IMR-90 (cell line): ENCODE data around the gene ZFTA. TPM values are rescaled to one million over a fixed set of nuclear protein-coding genes. Genes with fewer than 3 reads are reported as not detected.

ENCODE experiments used
- ATAC-seq: fragments of 200-7000 bp; cut with Tn5 transposase; 2 replicates; pipeline ENCODE4 v1.9.1; 2020; ENCODE audit warnings: low read depth, mild to moderate bottlenecking, moderate library complexity
- BruUV-seq: library from RNA; stranded (reverse); fragments of 400-500 nt; replicated peaks from 2 replicates; lab custom pipeline; 2021; lab: Mats Ljungman, UMichigan
- CTCF ChIA-PET: fragments of 300-600 bp; formaldehyde crosslinking; extraction: SDS; loops from one replicate; lab custom pipeline; 2021; ENCODE audit warnings: antibody characterized with exemption; lab: Yijun Ruan, JAX
- POLR2A ChIA-PET: fragments of 300-600 bp; sonication (Branson Sonifier 250); formaldehyde crosslinking; loops from one replicate; lab custom pipeline; 2022; ENCODE audit warnings: antibody characterized with exemption; ENCODE audit not compliant: unreplicated experiment; lab: Charles Lee
- DNase-seq: peaks from one replicate; pipeline ENCODE4 v3.0.0; 2013
- H2AFZ ChIP-seq: replicated peaks from 2 replicates; pipeline ENCODE3; 2013; ENCODE audit warnings: low read length, mild to moderate bottlenecking; ENCODE audit not compliant: poor library complexity
- H2AK5ac ChIP-seq: 2 replicates; pipeline ENCODE4 v1.6.1; 2013; ENCODE audit warnings: low read depth, low read length, inconsistent platforms
- H2AK9ac ChIP-seq: replicated peaks from 2 replicates; pipeline ENCODE3; 2013; ENCODE audit warnings: mild to moderate bottlenecking, low read depth, low read length, moderate library complexity; ENCODE audit not compliant: poor library complexity
- H2BK120ac ChIP-seq: 2 replicates; pipeline ENCODE4 v1.6.1; 2013; ENCODE audit warnings: low read depth, low read length, inconsistent platforms
- H2BK15ac ChIP-seq: 3 replicates; pipeline ENCODE4 v1.6.1; 2013; ENCODE audit warnings: low read depth, low read length, inconsistent platforms
- H2BK20ac ChIP-seq: 2 replicates; pipeline ENCODE4 v1.6.1; 2013; ENCODE audit warnings: low read depth, mild to moderate bottlenecking, inconsistent platforms, low read length, moderate library complexity
- H2BK5ac ChIP-seq: 2 replicates; pipeline ENCODE4 v1.6.1; 2013; ENCODE audit warnings: mild to moderate bottlenecking, low read depth, low read length, inconsistent platforms; ENCODE audit not compliant: poor library complexity, severe bottlenecking
- H3K14ac ChIP-seq: replicated peaks from 2 replicates; pipeline ENCODE4 v1.6.1; 2013; ENCODE audit warnings: low read depth, low read length, inconsistent platforms
- H3K18ac ChIP-seq: 2 replicates; pipeline ENCODE4 v1.6.1; 2013; ENCODE audit warnings: low read depth, low read length, control low read depth
- H3K23ac ChIP-seq: 2 replicates; pipeline ENCODE4 v1.6.1; 2013; ENCODE audit warnings: low read depth, low read length, inconsistent platforms
- H3K27ac ChIP-seq: 2 replicates; pipeline ENCODE4 v1.5.1; 2013; ENCODE audit warnings: mild to moderate bottlenecking, control low read depth, low read length; ENCODE audit not compliant: insufficient read depth
- H3K27me3 ChIP-seq: 2 replicates; pipeline ENCODE4 v1.6.1; 2013; ENCODE audit warnings: low read length; ENCODE audit not compliant: control insufficient read depth, insufficient read depth
- H3K36me3 ChIP-seq: 2 replicates; pipeline ENCODE4 v1.6.1; 2013; ENCODE audit warnings: low read length, mixed read lengths; ENCODE audit not compliant: control insufficient read depth, insufficient read depth
- H3K4ac ChIP-seq: 2 replicates; pipeline ENCODE4 v1.6.1; 2013; ENCODE audit warnings: low read depth, low read length, inconsistent platforms
- H3K4me1 ChIP-seq: 2 replicates; pipeline ENCODE4 v1.6.1; 2013; ENCODE audit warnings: low read length, mixed read lengths; ENCODE audit not compliant: control insufficient read depth, insufficient read depth
- H3K4me2 ChIP-seq: 2 replicates; pipeline ENCODE4 v1.6.1; 2013; ENCODE audit warnings: low read depth, mild to moderate bottlenecking, control low read depth, low read length, moderate library complexity
- H3K4me3 ChIP-seq: 2 replicates; pipeline ENCODE4 v1.5.1; 2013; ENCODE audit warnings: low read depth, mild to moderate bottlenecking, control low read depth, low read length, moderate library complexity; ENCODE audit not compliant: insufficient read depth
- H3K56ac ChIP-seq: 2 replicates; pipeline ENCODE4 v1.6.1; 2013; ENCODE audit warnings: low read length, inconsistent platforms; ENCODE audit not compliant: insufficient read depth; ENCODE audit errors: extremely low read depth
- H3K79me1 ChIP-seq, 2 experiments: 2 replicates each; pipeline ENCODE4 v1.6.1; 2013; ENCODE audit warnings: low read length in 2 of 2, inconsistent platforms in 1 of 2, low read depth in 1 of 2
- H3K9ac ChIP-seq: 2 replicates; pipeline ENCODE4 v1.6.1; 2013; ENCODE audit warnings: low read depth, low read length, control low read depth
- H3K9me1 ChIP-seq: 2 replicates; pipeline ENCODE4 v1.6.1; 2013; ENCODE audit warnings: low read length, inconsistent platforms; ENCODE audit not compliant: insufficient read depth
- H3K9me3 ChIP-seq: 2 replicates; pipeline ENCODE4 v1.6.1; 2013; ENCODE audit warnings: low read length; ENCODE audit not compliant: control insufficient read depth, insufficient read depth
- H4K20me1 ChIP-seq: 2 replicates; pipeline ENCODE4 v1.6.1; 2013; ENCODE audit warnings: low read length, inconsistent platforms; ENCODE audit not compliant: insufficient read depth
- H4K5ac ChIP-seq: 2 replicates; pipeline ENCODE4 v1.6.1; 2013; ENCODE audit warnings: mild to moderate bottlenecking, low read depth, low read length, control low read depth
- H4K8ac ChIP-seq, 2 experiments: 2 replicates each; pipeline ENCODE4 v1.6.1; 2013; ENCODE audit warnings: low read depth in 2 of 2, low read length in 2 of 2, control low read depth in 1 of 2, inconsistent platforms in 1 of 2
- H4K91ac ChIP-seq: 2 replicates; pipeline ENCODE4 v1.6.1; 2013; ENCODE audit warnings: low read depth, low read length, inconsistent platforms; ENCODE audit not compliant: insufficient read depth
- BHLHE40 ChIP-seq: fragments of 150-350 bp; IDR thresholded peaks from 2 replicates; pipeline ENCODE4 v1.6.1; 2016; ENCODE audit warnings: mild to moderate bottlenecking, low read depth, low read length
- CEBPB ChIP-seq: IDR thresholded peaks from 2 replicates; pipeline ENCODE4 v1.6.1; 2012; ENCODE audit warnings: low read depth, low read length, improper control_type of control experiment
- CHD1 ChIP-seq: IDR thresholded peaks from 2 replicates; pipeline ENCODE4 v1.6.1; 2012; ENCODE audit warnings: low read depth, low read length, improper control_type of control experiment
- ELK1 ChIP-seq: fragments of 150-350 bp; IDR thresholded peaks from 2 replicates; pipeline ENCODE4 v1.6.1; 2016; ENCODE audit warnings: low read depth, mild to moderate bottlenecking, low read length, moderate library complexity, borderline replicate concordance
- FOS ChIP-seq: fragments of 150-350 bp; IDR thresholded peaks from 2 replicates; pipeline ENCODE4 v1.6.1; 2016; ENCODE audit warnings: low read depth, low read length
- MAFK ChIP-seq: IDR thresholded peaks from 2 replicates; pipeline ENCODE4 v1.6.1; 2012; ENCODE audit warnings: low read depth, low read length, improper control_type of control experiment
- MXI1 ChIP-seq: IDR thresholded peaks from 2 replicates; pipeline ENCODE4 v1.6.1; 2012; ENCODE audit warnings: low read depth, mild to moderate bottlenecking, low read length, moderate library complexity, borderline replicate concordance
- NFE2L2 ChIP-seq: fragments of 150-350 bp; IDR thresholded peaks from 2 replicates; pipeline ENCODE4 v1.6.1; 2016; ENCODE audit warnings: low read depth, mild to moderate bottlenecking, low read length
- RAD21 ChIP-seq: IDR thresholded peaks from 2 replicates; pipeline ENCODE4 v1.6.1; 2012; ENCODE audit warnings: low read length, improper control_type of control experiment
- RCOR1 ChIP-seq: IDR thresholded peaks from 2 replicates; pipeline ENCODE4 v1.6.1; 2012; ENCODE audit warnings: mild to moderate bottlenecking, low read length, improper control_type of control experiment; ENCODE audit not compliant: insufficient replicate concordance
- RFX5 ChIP-seq: IDR thresholded peaks from 2 replicates; pipeline ENCODE4 v1.8.0; 2012; ENCODE audit warnings: low read depth, mild to moderate bottlenecking, low read length, moderate library complexity
- USF2 ChIP-seq: fragments of 150-350 bp; IDR thresholded peaks from 2 replicates; pipeline ENCODE4 v1.6.1; 2017; ENCODE audit warnings: mild to moderate bottlenecking, antibody characterized with exemption, low read length, low read depth
- WGBS, 2 experiments: methylation state at CpG; one replicate each; pipeline versions ENCODE4 v1.1.5 to v1.1.7; 2013; ENCODE audit warnings: missing lambda C conversion rate in 2 of 2; ENCODE audit not compliant: insufficient read length in 1 of 2; ENCODE audit errors: extremely low coverage in 2 of 2; 5-methylcytosine and 5-hydroxymethylcytosine counted together
- dilution Hi-C: fragments of 300-500 bp; cut with HindIII; formaldehyde crosslinking; loops from one replicate; pipeline ENCODE4 v1.14.3; 2018; ENCODE audit warnings: low sequenced_read_pairs; ENCODE audit not compliant: unreplicated experiment
- in situ Hi-C: fragments of 300-500 bp; cut with MboI; formaldehyde crosslinking; loops from 3 replicates; pipeline ENCODE4 v1.14.3; 2019; ENCODE audit warnings: low sequenced_read_pairs, inconsistent platforms, mixed read lengths
- intact Hi-C: fragments of 100-400 bp; cut with micrococcal nuclease; formaldehyde crosslinking; loops from 2 replicates; pipeline ENCODE4 v1.10.0; 2022
- polyA plus RNA-seq, 3 experiments: library from polyadenylated mRNA; depleted of rRNA; stranded (reverse); fragments of >200 nt; gene quantifications; 2 replicates each; pipeline ENCODE4 v1.2.3, GENCODE V29; 2012; ENCODE audit warnings: low replicate concordance in 1 of 3
- total RNA-seq: library from RNA; depleted of rRNA; stranded (reverse); fragments of >200 nt; gene quantifications from 2 replicates; pipeline ENCODE4 v1.2.3, GENCODE V29; 2012

The ZFTA gene
- total and polyA plus RNA-seq, 2 of the 4 experiments (the other 2 are of a cell fraction) = 5.4 to 8.1 TPM

- Histone ChIP-seq H3K4me1 (peaks cover 4% of the 10 kb centered on the region; the same call in 1 of the 2 replicates), H4K20me1 (peaks cover 10% of the 10 kb centered on the region), H3K27me3 (no peaks in the 10 kb centered on the region), H2AFZ (no peak overlapping the region), H2BK120ac (no peak overlapping the region), H3K79me1 (peaks cover 11 to 33% of the 10 kb centered on the region in 2 experiments), H2AK9ac (no peak overlapping the region), H3K4me2 (no peak overlapping the region), H3K27ac (no peak overlapping the region), H2AK5ac (no peak overlapping the region), H3K9me3 (no peaks in the 10 kb centered on the region), H4K5ac (no peak overlapping the region), H3K14ac (no peak overlapping the region), H3K4ac (no peak overlapping the region), H3K4me3 (no peak overlapping the region), H4K8ac (no peak overlapping the region), H4K91ac (no peak overlapping the region), H2BK15ac (no peak overlapping the region), H2BK5ac (no peak overlapping the region), H3K36me3 (peaks cover 43% of the 10 kb centered on the region), H3K9me1 (no peaks in the 10 kb centered on the region), H3K18ac (no peak overlapping the region), H3K9ac (no peak overlapping the region), H2BK20ac (no peak overlapping the region), H3K23ac (no peak overlapping the region), H3K56ac (no peak overlapping the region)
- intact Hi-C loops (no loop called here), in situ Hi-C loops (loop anchor here (10.0 kb wide), 1 partner anchor 184 kb away; no protein-coding TSS in a partner anchor), dilution Hi-C loops (no loop called here)
- ChIA-PET POLR2A (no interaction called here), CTCF (interaction anchor here (1.1 kb wide), 1 partner anchor 185 kb away, joined by 3 read pairs; no protein-coding TSS in a partner anchor)
- 83% methylated on average over 1 of the region's 5 CpGs; no CpG with 5 or more reads in 1 of the 2 experiments for WGBS, 2 experiments
- ATAC-seq (no peak), DNase-seq (no peak)
- TF ChIP-seq RCOR1 = no peak
- no peak for TF ChIP-seq BHLHE40
- no peak for TF ChIP-seq MXI1
- no peak for TF ChIP-seq CEBPB
- TF ChIP-seq FOS = no peak
- no peak for TF ChIP-seq RFX5
- no peak for TF ChIP-seq MAFK
- TF ChIP-seq NFE2L2 = no peak
- TF ChIP-seq ELK1 = no peak
- TF ChIP-seq RAD21 = no peak
- TF ChIP-seq USF2 = no peak
- TF ChIP-seq CHD1 = no peak
- TSS peak; percentile 66 for BruUV-seq
Measured at GRCh38 chr11:63760487-63761079, 8.0 kb downstream of the ZFTA start.
